ENCODE results near the gene PPCDC.
A peak's percentile ranks its signal among the peaks of the same experiment; 100 is the strongest.
"Not testable (repeated sequence)": the region's sequence is repeated elsewhere in the genome, so short reads cannot be mapped to it uniquely, and the experiment has no call there.

PPCDC gene

GRCh38 chr15:75073197-75073596 lies 49.8 kb downstream of the PPCDC start:
- DNase-seq: no peak

GRCh38 chr15:75076277-75076676 lies 52.9 kb downstream of the PPCDC start:
- DNase-seq: no peak

- peak; percentile 69 for DNase-seq
Measured at GRCh38 chr15:75077551-75077961, 54.2 kb downstream of the PPCDC start.

- no peak for DNase-seq
Measured at GRCh38 chr15:75081150-75081549, 57.8 kb downstream of the PPCDC start.

- DNase-seq: no peak
Measured at GRCh38 chr15:75082689-75083088, 59.3 kb downstream of the PPCDC start.

GRCh38 chr15:75085708-75086107 lies 62.3 kb downstream of the PPCDC start:
- DNase-seq: not testable (repeated sequence)

- no peak for DNase-seq
Measured at GRCh38 chr15:75089456-75090387, 66.3 kb downstream of the PPCDC start.

- DNase-seq: no peak
Measured at GRCh38 chr15:75090388-75090734, 67.0 kb downstream of the PPCDC start.

GRCh38 chr15:75091814-75092213 lies 68.4 kb downstream of the PPCDC start:
- no peak for DNase-seq

- not testable (repeated sequence) for DNase-seq
Measured at GRCh38 chr15:75094961-75095478, 71.6 kb downstream of the PPCDC start.

- no peak for DNase-seq
Measured at GRCh38 chr15:75095594-75095993, 72.2 kb downstream of the PPCDC start.

- DNase-seq: no peak
Measured at GRCh38 chr15:75097939-75098338, 74.5 kb downstream of the PPCDC start.

GRCh38 chr15:75098404-75098803 lies 75.0 kb downstream of the PPCDC start:
- DNase-seq: no peak

Measured in NK-92 treated with Interleukin-12 subunit alpha and Interleukin-12 subunit beta, amount 100 ng/mL, for 24 hours (cell line).